Mononuclear cell (primary cell): ENCODE measurements around the gene TCEANC2. TPM values are rescaled to one million over a fixed set of nuclear protein-coding genes. Genes with fewer than 3 reads are reported as not detected.
A peak's percentile ranks its signal among the peaks of the same experiment; 100 is the strongest.
"Not testable (repeated sequence)": the region's sequence is repeated elsewhere in the genome, so short reads cannot be mapped to it uniquely, and the experiment has no call there.

Source experiments
- H3K27me3 ChIP-seq: 2 replicates; pipeline ENCODE4 v1.6.0; 2011; ENCODE audit warnings: low read length, control low read depth; ENCODE audit not compliant: insufficient read depth
- H3K4me1 ChIP-seq: 2 replicates; pipeline ENCODE4 v1.5.1; 2011; ENCODE audit warnings: mild to moderate bottlenecking, low read length, control low read depth; ENCODE audit not compliant: insufficient read depth
- H3K4me3 ChIP-seq: 2 replicates; pipeline ENCODE4 v1.5.1; 2011; ENCODE audit warnings: mild to moderate bottlenecking, low read length, moderate library complexity
- H3K9me3 ChIP-seq: 2 replicates; pipeline ENCODE4 v1.5.1; 2011; ENCODE audit warnings: low read depth, mild to moderate bottlenecking, control low read depth, low read length
- total RNA-seq: library from RNA; depleted of rRNA; stranded (reverse); fragments of >200 nt; gene quantifications from one replicate; pipeline ENCODE4 v1.2.3, GENCODE V29; 2012

The TCEANC2 gene
- total RNA-seq: 1.0 TPM

DNA sequence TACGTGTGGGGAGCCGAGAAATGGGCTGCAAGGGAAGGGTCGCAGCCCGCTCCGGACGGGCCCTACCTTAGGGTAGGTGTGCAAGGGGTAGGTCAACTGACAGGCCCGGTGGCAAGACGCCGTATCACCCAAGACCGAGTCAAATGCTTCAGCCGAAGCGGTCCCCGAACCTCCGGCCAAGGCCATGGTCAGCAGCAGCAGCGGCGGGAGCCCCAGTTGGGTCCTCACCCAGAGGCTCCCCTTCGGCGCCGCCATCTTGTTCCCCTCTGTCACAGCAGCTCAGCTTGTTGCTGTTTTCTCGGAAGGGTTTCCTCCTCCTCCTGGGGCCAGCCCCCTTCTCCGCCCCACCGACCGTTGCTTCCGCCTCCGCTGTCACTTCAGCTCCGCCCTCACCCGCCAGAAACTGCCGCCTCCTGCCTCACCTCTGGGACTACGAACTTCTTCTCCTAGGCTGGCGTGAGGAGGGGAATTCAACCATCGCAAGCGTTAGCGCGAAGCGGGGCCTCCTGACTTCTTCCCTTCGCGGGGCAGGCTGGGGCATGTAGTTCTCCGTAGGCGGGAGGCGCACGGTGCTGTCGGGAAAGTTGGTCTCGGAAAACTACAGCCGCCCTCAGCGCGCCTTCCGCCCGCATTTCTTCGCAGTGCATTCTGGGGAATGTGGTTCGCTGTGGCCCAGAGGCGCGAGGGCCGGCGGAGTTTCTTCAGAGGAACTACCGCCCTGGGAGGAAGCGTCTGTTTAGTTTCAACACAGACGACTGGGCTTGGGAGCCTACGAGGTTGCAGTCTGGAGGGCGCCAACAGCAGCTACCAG, at the start of gene TCEANC2, which contains the start of gene TMEM59:
Gene TCEANC2 (plus strand): TSS at position 675 of the 811 bp plus-strand sequence. CDS start 815 bp downstream, outside the sequence.
Gene TMEM59 (minus strand): TSS at position 271 of the 811 bp plus-strand sequence. CDS start 16 bp downstream, at position 255.
- Histone ChIP-seq H3K4me3 (peak within 1 kb of the TSS; percentile 61), H3K9me3 (no peaks in the 10 kb centered on the region), H3K4me1 (peaks cover 45% of the 10 kb centered on the region), H3K27me3 (no peaks in the 10 kb centered on the region)

DNA sequence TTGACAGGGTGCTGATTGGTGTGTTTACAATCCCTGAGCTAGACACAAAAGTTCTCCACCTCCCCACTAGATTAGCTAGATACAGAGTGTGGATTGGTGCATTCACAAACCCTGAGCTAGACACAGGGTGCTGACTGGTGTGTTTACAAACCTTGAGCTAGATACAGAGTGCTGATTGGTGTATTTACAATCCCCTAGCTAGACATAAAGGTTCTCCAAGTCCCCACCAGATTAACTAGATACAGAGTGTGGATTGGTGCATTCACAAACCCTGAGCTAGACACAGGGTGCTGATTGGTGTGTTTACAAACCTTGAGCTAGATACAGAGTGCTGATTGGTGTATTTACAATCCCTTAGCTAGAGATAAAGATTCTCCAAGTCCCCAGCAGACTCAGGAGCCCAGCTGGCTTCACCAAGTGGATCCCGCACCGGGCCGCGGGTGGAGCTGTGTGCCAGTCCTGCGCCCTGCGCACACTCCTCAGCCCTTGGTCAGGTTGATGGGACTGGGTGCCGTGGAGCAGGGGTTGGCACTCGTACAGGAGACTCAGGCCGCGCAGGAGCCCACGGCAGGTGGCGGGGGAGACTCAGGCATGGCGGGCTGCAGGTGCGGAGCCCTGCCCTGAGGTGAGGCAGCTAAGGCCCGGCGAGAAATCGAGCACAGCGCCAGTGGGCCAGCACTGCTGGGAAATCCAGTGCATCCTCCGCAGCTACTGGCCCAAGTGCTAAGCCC, 49.5 kb upstream of the TCEANC2 start:
- H3K4me3 ChIP-seq: not testable (repeated sequence)

DNA sequence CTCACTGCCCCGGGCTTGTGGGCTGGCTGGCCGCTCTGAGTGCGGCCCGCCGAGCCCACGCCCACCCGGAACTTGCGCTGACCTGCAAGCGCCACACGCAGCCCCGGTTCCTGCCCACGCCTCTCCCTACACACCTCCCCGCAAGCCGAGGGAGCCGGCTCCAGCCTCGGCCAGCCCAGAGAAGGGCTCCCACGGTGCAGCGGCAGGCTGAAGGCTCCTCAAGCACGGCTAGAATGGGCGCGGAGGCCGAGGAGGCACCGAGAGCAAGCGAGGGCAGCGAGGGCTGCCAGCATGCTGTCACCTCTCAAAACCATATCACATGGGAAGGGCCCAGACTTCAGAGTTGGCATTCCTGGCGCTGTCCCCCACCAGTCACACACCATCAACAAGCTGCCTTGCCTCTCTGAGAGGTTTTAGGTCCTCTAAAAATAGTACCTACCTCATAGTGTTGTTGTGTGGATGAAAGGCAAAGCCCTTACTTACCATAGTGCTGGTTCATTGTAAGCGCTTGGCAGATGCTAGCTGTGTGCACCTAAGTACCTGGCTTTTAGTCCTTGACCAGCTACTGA, 48.8 kb upstream of the TCEANC2 start:
- Histone ChIP-seq H3K27me3 (no peaks in the 10 kb centered on the region), H3K9me3 (no peaks in the 10 kb centered on the region), H3K4me3 (no peak overlapping the region), H3K4me1 (no peaks in the 10 kb centered on the region)

More for the DNA sequence above, 49.5 kb upstream of the TCEANC2 start:
- not testable (repeated sequence) for H3K9me3 ChIP-seq, H3K4me1 ChIP-seq, H3K27me3 ChIP-seq

DNA sequence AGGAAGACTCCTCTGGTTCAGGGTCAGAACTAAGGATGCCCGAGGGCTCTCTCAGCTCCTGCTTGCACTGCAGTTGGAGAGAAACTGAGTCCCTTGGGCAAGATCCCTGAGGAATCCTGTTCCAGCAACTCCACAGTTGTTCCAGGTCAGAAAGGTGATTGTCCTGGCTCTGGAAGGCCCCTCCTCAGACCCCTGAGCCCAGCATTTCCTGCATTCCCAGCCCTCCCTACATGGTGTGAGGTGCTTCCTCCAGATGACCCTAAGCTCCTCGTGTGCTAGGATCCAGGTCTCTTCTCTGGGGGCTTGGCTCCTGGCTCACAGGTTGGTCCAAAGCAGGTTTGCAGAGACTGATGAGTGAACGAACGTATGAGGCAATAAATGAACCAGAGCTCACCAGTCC, 46.9 kb upstream of the TCEANC2 start:
- Histone ChIP-seq H3K4me1 (no peaks in the 10 kb centered on the region), H3K4me3 (no peak overlapping the region), H3K27me3 (no peaks in the 10 kb centered on the region), H3K9me3 (no peaks in the 10 kb centered on the region)

DNA sequence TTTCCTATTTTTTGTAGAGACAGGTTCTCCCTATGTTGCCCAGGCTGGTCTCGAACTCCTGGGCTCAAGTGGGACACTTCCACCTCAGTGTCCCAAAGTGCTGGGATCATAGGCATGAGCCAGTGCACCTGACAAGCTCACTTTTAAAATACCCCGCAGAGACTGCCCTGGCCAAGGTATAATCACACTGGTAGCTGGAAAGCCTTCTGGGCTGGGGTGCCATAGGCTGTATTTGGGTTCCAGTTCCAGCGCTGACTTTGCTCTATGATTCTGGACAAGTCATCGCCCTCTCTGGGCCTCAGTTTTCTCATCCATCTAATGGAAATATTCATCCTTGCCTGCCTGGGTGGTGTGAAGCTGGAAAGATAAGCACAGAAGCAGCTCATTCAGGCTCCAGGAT, 45.8 kb upstream of the TCEANC2 start:
- no peaks in the 10 kb centered on the region for H3K27me3 ChIP-seq
- H3K9me3 ChIP-seq: no peaks in the 10 kb centered on the region
- no peak overlapping the region for H3K4me3 ChIP-seq
- H3K4me1 ChIP-seq: no peaks in the 10 kb centered on the region

DNA sequence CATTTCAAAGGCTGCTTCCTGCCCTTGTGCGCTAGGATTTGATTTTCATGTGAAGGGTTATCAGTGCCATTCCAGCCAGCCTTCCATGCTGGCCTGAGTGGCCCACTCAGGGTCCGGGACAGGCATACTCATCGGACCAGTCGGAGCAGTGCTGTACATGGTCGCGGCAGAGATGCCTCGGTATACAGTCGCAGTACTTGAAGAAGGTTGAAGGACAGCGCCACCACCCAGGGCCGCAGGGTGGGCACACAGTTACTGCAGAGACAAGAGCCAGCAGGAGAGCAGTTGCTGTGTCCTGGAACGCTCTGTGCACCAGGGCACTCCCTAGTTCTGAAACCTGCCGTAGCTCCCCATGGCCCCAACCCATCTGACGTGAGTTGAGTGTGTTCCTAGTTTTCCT, 44.5 kb upstream of the TCEANC2 start:
- H3K4me3 ChIP-seq: no peak overlapping the region
- H3K27me3 ChIP-seq: no peaks in the 10 kb centered on the region
- no peaks in the 10 kb centered on the region for H3K9me3 ChIP-seq
- no peaks in the 10 kb centered on the region for H3K4me1 ChIP-seq

DNA sequence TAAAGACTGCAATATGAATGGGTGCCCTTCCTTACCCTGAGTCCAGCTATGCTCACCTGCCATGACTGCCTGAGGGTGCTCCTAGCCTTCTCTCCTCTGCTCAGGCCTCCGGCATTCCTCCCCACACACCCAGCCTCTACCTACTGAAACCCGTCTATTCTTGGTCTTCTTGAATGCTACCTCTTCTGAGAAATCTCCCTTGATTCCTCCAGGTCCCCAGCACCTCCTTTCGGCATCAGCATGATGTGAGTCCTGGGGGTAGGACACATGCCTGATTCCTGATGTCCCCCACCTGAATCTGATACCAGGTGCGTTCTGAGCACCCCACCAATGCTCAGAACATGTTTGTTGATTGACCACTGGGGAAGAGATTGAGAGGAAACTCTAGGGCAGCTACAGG, 44.0 kb upstream of the TCEANC2 start:
- Histone ChIP-seq H3K27me3 (no peaks in the 10 kb centered on the region), H3K9me3 (no peaks in the 10 kb centered on the region)

DNA sequence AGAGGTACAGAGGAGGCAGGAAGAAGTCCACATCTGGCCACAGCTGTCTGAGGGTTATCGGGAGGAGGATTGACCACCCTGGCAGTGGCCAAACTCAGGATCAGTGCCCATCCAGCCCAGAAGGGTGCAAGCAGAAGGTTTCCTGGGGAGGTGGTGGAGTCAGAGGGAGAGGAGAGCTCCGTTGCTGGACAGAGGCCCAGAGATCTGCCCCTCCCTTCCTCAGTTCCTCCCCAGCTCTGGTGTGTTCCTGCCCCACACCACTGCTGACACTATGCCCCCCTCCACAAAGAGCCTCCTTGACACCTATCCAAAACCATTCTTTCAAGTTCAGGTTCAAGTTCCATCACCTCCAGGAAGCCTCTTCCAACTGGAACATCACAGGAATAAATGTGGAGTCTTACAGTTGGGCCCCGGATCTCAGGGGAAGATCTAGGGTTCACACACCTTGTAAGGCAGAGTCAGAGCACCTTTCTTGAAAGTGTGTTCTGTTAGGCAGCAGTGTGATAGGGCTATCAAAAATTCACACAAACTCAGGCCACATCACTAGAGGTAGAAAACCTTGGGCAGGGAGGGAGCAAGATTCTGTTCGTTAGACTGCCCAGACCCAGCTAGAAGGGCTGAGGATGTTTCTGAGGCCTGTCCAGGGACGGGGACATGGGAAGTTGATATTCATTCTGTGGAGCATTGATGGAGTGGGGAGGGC, 42.8 kb upstream of the TCEANC2 start:
- Histone ChIP-seq H3K4me1 (no peaks in the 10 kb centered on the region), H3K9me3 (no peaks in the 10 kb centered on the region), H3K27me3 (no peaks in the 10 kb centered on the region), H3K4me3 (no peak overlapping the region)

More for the DNA sequence above, 44.0 kb upstream of the TCEANC2 start:
- no peak overlapping the region for H3K4me3 ChIP-seq
- no peaks in the 10 kb centered on the region for H3K4me1 ChIP-seq

DNA sequence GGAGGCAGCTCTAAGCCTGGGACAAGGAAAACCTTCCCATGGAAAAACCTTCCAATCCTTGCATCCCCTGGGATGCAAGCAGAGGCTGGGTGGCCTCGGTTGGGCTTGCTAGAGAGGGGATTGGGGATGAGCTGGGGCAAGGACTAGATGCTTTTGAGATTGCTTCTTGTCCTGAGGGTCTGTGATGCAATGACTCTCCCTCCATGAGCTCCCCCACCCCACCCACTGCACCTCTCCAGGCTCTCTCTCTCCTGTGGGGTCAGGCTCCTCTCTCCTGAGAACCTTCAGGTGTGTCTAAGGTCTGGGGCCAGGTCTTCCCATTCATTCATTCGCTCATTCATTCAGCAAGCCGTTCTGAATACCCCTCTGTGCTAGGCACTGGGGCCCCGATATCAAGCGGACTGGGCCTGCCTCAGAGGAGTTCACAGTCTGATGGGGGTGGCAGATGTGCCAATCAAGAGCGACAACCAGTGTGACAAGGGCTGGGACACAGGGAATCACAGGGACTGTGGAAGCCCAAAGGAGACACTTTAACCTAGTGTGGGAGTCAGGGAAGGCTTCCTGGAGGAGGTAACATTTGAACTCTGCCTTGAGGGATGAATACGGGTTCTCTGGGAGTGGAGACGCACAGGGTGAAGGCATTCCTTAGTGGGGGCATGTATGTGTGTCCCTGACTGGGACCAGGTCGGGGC, 41.9 kb upstream of the TCEANC2 start:
- Histone ChIP-seq H3K9me3 (no peaks in the 10 kb centered on the region), H3K4me1 (no peaks in the 10 kb centered on the region), H3K4me3 (no peak overlapping the region), H3K27me3 (no peaks in the 10 kb centered on the region)

DNA sequence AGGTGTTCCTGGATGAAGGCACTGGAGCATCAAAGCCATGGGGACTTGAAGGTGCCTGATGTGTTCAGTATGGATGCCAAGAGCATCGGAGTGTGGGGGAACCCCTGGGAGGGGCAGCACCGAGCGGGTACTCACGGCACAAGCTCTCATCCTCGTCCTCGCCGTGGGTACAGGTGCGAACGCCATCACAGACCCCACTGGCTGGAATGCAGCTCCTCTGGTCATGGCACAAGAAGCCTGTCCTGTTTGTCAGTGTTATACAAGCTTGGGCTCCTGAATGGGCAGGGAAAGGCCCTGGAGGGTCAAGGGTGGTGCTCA, 41.4 kb upstream of the TCEANC2 start:
- Histone ChIP-seq H3K27me3 (no peaks in the 10 kb centered on the region), H3K9me3 (no peaks in the 10 kb centered on the region), H3K4me1 (no peaks in the 10 kb centered on the region), H3K4me3 (no peak overlapping the region)

DNA sequence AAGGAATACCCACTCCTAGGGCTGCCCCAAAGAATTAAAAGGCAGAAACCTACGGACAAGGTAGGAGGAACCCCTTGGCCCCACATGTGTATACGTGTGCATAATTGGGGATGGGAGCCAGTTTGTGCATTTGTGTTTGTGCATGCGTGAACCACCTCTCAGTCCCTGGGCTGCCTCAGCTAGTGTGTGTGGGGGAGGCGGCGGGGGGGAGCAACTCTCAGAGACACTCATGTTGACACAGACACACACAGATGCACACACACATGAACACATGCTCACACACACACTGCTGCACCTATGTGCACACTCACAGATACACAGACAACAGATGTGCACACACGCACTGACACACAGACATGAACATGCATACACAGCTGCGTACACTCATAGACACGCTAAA, 40.5 kb upstream of the TCEANC2 start:
- Histone ChIP-seq H3K4me1 (no peaks in the 10 kb centered on the region), H3K9me3 (no peaks in the 10 kb centered on the region), H3K4me3 (no peak overlapping the region), H3K27me3 (no peaks in the 10 kb centered on the region)

DNA sequence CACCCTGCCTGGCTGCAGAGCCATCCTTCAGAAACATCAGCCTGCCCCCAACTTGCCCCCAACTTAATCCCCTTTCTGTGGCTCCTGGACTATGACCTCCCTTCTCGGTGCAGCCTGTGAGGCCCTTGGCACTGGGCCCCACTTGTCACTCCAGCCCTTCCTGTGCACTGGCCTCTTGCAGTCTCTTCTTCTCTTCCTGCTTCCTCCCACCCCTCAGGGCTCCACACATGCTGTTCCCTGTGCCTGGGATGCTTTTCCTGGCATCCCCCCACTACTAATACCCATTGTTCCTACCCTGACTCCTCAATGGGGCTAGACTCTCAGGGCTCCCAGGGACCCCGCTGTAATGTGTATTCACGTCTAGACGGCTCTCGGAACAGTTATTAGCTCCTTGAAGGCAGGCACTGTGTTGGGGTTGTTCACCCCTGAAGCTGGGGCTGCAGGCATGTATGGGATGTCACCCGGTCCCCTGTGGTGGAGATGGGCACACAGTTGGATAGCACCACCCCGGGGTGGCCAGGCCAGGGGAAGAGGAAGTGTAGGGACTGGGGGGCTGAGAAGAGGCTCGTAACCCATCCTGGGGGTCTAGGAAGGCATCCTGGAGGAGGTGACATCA, 39.9 kb upstream of the TCEANC2 start:
- no peaks in the 10 kb centered on the region for H3K4me1 ChIP-seq
- H3K4me3 ChIP-seq: no peak overlapping the region
- H3K9me3 ChIP-seq: no peaks in the 10 kb centered on the region
- H3K27me3 ChIP-seq: no peaks in the 10 kb centered on the region

DNA sequence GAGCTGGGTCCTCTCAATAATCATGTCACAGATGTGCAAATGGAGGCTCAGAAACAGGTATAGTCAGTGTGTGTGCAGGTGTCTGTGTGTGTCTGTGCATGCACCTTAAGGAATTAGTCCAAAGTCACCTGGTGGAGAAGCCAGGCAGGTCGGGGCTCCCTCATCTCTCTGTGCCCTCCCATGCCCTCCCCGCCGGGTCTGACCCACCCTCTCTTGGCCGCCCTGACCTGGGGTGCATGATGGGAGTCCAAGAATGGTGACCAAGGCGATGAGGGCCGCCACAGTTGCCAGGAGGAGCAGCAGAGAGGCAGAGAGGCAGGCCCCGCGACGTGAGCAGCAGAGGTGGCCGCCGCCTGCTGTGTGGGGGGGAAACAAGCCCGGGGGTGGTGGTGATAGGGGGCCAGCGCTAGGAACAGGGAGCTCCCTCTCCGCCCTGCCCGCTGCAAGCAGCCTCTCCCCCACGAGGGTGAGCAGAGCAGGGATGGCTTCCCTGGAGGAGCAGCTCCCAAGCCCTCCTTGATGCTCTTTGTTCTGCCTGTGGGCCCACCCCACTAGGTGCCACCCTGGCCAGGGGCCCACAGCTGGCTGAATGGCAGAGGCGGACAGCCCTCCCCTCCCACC, 39.3 kb upstream of the TCEANC2 start:
- H3K4me1 ChIP-seq: no peaks in the 10 kb centered on the region
- H3K27me3 ChIP-seq: no peaks in the 10 kb centered on the region
- H3K9me3 ChIP-seq: no peaks in the 10 kb centered on the region
- H3K4me3 ChIP-seq: no peak overlapping the region
